ENCODE results near the gene DHX32. TPM values are rescaled to one million over a fixed set of nuclear protein-coding genes. Genes with fewer than 3 reads are reported as not detected.

DHX32 gene
- total RNA-seq, 4 donors from 2014 or later = 40.0 to 53.2 (median 44.5) TPM

- Histone ChIP-seq H3K27me3 (no peaks in the 10 kb centered on the region), H3K4me1 (no peaks in the 10 kb centered on the region), H3K4me3 (no peak overlapping the region), H3K27ac (no peak overlapping the region), H3K36me3 (peaks cover 72% of the 10 kb centered on the region), H3K9me3 (no peaks in the 10 kb centered on the region)
- no peak for TF ChIP-seq POLR2AphosphoS5 (IDR thresholded peaks at IDR 0.05)
- TF ChIP-seq, protein P1, sequence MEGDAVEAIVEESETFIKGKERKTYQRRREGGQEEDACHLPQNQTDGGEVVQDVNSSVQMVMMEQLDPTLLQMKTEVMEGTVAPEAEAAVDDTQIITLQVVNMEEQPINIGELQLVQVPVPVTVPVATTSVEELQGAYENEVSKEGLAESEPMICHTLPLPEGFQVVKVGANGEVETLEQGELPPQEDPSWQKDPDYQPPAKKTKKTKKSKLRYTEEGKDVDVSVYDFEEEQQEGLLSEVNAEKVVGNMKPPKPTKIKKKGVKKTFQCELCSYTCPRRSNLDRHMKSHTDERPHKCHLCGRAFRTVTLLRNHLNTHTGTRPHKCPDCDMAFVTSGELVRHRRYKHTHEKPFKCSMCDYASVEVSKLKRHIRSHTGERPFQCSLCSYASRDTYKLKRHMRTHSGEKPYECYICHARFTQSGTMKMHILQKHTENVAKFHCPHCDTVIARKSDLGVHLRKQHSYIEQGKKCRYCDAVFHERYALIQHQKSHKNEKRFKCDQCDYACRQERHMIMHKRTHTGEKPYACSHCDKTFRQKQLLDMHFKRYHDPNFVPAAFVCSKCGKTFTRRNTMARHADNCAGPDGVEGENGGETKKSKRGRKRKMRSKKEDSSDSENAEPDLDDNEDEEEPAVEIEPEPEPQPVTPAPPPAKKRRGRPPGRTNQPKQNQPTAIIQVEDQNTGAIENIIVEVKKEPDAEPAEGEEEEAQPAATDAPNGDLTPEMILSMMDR (IDR thresholded peaks at IDR 0.05) = no peak
- WGBS = 81% methylated on average over 3 of the region's 3 CpGs
- DNase-seq (ENCODE audit: low spot score in 2 of 2) = no peak
These were observed 40.1 kb downstream of the DHX32 start for GRCh38 chr10:125840955-125841354.

DNA sequence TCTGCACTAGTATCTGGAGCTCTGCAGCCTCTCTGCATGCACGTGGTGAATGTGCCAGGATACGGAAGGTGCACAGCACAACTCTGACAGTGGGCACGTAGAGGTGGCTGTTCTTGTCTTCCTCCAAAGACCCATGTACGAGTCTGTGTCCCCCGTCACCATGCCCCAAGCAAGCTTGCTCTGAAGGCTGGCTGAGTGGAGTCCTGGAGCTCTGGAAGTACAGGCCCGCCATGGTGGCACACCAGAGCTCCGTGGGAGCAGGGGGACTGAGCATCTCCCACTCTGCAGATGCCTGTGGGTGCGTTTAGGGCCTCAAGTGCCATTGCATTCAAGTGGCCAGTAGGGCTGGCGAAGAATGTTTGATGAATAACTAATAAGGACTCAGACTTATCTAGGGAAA lies 40.7 kb downstream of the DHX32 start:
- no peak overlapping the region for H3K27ac ChIP-seq
- TF ChIP-seq POLR2AphosphoS5 (IDR thresholded peaks at IDR 0.05) (no peak), EP300 (IDR thresholded peaks at IDR 0.05) (no peak), POLR2A (IDR thresholded peaks at IDR 0.05) (no peak)
- TF ChIP-seq, protein P1 (IDR thresholded peaks at IDR 0.05) = no peak
- WGBS = 97% methylated on average over 9 of the region's 9 CpGs
- no peak for DNase-seq (ENCODE audit: low spot score in 2 of 2)
- no peaks in the 10 kb centered on the region for H3K27me3 ChIP-seq
- H3K36me3 ChIP-seq = peaks cover 74% of the 10 kb centered on the region
- no peaks in the 10 kb centered on the region for H3K4me1 ChIP-seq
- no peaks in the 10 kb centered on the region for H3K9me3 ChIP-seq
- no peak overlapping the region for H3K4me3 ChIP-seq

DNA sequence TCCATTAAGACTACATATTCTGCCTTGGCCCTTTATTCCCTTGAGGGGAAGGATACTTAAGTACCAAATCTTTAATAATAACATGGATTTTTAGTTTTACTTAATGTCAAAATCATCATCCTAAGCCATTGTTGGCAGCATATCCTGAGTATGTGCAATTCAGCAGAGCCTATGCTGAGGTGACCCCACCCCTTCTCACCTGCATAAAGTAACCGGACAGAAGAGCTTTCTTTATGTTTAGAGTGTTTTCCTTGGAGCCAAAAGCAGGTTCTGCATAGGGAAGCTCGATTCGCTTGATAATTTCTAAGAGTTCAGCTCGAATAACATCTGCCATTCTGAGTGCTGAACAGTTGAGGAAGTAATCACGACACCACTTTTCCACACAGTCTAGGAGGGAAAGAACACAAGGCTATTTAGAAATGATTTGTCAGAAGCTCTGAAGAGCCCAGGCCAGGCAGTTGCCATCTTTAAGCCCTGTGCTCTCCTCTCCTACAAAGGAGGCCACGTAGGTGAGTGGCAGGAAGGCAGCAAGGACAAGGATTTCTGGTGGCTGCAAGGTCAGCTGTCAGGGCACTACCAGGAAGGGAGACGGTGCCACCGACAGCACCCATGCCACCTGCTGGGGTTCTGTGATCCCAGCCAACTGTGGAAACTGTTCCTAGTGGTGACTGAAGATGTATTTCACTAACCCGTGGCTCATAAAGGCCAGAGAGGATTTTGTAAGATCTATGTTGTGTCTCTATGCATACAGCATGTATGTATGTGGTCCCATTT lies 42.1 kb downstream of the DHX32 start:
- Histone ChIP-seq H3K27me3 (no peaks in the 10 kb centered on the region), H3K4me3 (no peak overlapping the region), H3K27ac (no peak overlapping the region), H3K9me3 (no peaks in the 10 kb centered on the region), H3K4me1 (no peaks in the 10 kb centered on the region), H3K36me3 (peaks cover 88% of the 10 kb centered on the region)
- WGBS = 83% methylated on average over 9 of the region's 9 CpGs
- no peak for DNase-seq (ENCODE audit: low spot score in 2 of 2)
- TF ChIP-seq POLR2AphosphoS5 (IDR thresholded peaks at IDR 0.05) = no peak
- no peak for TF ChIP-seq EP300 (IDR thresholded peaks at IDR 0.05)
- no peak for TF ChIP-seq POLR2A (IDR thresholded peaks at IDR 0.05)
- TF ChIP-seq, protein P1 (IDR thresholded peaks at IDR 0.05) = no peak

GRCh38 chr10:125836746-125837145 lies 44.3 kb downstream of the DHX32 start:
- Histone ChIP-seq H3K4me3 (no peak overlapping the region), H3K36me3 (peaks cover 99% of the 10 kb centered on the region), H3K27me3 (no peaks in the 10 kb centered on the region), H3K9me3 (no peaks in the 10 kb centered on the region), H3K4me1 (no peaks in the 10 kb centered on the region), H3K27ac (no peak overlapping the region)
- 70% methylated on average over 2 of the region's 2 CpGs for WGBS
- TF ChIP-seq, protein P1 (IDR thresholded peaks at IDR 0.05) = no peak
- DNase-seq (ENCODE audit: low spot score in 2 of 2) = no peak

GRCh38 chr10:125828311-125828710 lies 52.8 kb downstream of the DHX32 start:
- no peaks in the 10 kb centered on the region for H3K9me3 ChIP-seq
- H3K27me3 ChIP-seq = no peaks in the 10 kb centered on the region
- 91% methylated on average over 5 of the region's 5 CpGs for WGBS
- peaks cover 19% of the 10 kb centered on the region for H3K4me1 ChIP-seq
- TF ChIP-seq, protein P1 (IDR thresholded peaks at IDR 0.05) = no peak
- no peak for TF ChIP-seq EP300 (IDR thresholded peaks at IDR 0.05)
- no peak for TF ChIP-seq POLR2A (IDR thresholded peaks at IDR 0.05)
- TF ChIP-seq POLR2AphosphoS5 (IDR thresholded peaks at IDR 0.05) = no peak
- no peak for DNase-seq (ENCODE audit: low spot score in 2 of 2)
- H3K4me3 ChIP-seq = no peak overlapping the region
- peaks cover 56% of the 10 kb centered on the region for H3K36me3 ChIP-seq
- H3K27ac ChIP-seq = no peak overlapping the region

Data from suprapubic skin (tissue), 4 donors.